ENCODE results near the gene GLIPR2. TPM values are rescaled to one million over a fixed set of nuclear protein-coding genes. Genes with fewer than 3 reads are reported as not detected.
A peak's percentile ranks its signal among the peaks of the same experiment; 100 is the strongest.
"Not testable (repeated sequence)": the region's sequence is repeated elsewhere in the genome, so short reads cannot be mapped to it uniquely, and the experiment has no call there.

The GLIPR2 gene
- total RNA-seq, 2 donors from 2014 or later: 11.2 to 11.6 TPM

DNA sequence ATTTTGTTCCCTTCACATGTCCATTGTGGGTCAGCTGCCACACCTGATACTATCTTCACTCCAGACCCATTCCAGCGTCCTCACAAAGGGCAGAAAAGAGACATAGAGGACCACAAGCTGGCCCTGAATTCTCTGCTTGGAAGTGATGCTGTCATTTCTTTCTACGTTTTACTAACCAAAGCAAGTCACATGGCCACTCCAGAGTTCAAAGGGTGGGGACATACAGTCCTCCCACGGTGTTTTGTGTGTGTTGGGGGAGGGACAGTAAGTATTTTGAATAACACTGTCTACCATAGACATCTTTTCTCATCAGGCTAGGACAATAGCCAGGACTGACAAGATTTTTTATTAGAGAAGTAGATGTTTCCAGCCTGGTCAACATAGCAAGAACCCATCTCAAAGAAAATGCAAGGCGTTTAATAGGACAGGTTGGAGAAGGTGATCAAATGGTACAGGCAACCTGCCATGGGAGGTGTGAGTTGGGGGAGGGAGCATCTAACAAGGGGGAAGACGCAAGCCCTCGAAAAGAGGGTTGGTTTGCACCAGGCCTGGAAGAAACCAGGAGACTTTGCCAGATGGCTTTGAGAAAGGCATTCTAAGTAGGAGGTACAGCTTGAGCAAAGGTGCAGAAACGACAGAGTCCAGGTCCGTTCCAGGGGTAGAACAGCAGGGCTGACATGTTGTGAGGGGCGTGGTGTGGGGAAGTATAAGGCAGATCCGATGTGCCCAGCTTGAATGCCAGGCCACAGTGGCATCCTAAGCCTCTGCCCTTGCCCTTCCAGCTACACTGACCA is 11.3 kb upstream of the GLIPR2 start:
- H3K4me1 ChIP-seq: no peaks in the 10 kb centered on the region
- no peak overlapping the region for H3K4me3 ChIP-seq
- no peaks in the 10 kb centered on the region for H3K27me3 ChIP-seq
- no peaks in the 10 kb centered on the region for H3K9me3 ChIP-seq
- peaks cover 18% of the 10 kb centered on the region for H3K36me3 ChIP-seq
- no peak overlapping the region for H3K27ac ChIP-seq
- TF ChIP-seq, protein P1, sequence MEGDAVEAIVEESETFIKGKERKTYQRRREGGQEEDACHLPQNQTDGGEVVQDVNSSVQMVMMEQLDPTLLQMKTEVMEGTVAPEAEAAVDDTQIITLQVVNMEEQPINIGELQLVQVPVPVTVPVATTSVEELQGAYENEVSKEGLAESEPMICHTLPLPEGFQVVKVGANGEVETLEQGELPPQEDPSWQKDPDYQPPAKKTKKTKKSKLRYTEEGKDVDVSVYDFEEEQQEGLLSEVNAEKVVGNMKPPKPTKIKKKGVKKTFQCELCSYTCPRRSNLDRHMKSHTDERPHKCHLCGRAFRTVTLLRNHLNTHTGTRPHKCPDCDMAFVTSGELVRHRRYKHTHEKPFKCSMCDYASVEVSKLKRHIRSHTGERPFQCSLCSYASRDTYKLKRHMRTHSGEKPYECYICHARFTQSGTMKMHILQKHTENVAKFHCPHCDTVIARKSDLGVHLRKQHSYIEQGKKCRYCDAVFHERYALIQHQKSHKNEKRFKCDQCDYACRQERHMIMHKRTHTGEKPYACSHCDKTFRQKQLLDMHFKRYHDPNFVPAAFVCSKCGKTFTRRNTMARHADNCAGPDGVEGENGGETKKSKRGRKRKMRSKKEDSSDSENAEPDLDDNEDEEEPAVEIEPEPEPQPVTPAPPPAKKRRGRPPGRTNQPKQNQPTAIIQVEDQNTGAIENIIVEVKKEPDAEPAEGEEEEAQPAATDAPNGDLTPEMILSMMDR (IDR thresholded peaks at IDR 0.05): no peak
- DNase-seq (ENCODE audit: low spot score): no peak

DNA sequence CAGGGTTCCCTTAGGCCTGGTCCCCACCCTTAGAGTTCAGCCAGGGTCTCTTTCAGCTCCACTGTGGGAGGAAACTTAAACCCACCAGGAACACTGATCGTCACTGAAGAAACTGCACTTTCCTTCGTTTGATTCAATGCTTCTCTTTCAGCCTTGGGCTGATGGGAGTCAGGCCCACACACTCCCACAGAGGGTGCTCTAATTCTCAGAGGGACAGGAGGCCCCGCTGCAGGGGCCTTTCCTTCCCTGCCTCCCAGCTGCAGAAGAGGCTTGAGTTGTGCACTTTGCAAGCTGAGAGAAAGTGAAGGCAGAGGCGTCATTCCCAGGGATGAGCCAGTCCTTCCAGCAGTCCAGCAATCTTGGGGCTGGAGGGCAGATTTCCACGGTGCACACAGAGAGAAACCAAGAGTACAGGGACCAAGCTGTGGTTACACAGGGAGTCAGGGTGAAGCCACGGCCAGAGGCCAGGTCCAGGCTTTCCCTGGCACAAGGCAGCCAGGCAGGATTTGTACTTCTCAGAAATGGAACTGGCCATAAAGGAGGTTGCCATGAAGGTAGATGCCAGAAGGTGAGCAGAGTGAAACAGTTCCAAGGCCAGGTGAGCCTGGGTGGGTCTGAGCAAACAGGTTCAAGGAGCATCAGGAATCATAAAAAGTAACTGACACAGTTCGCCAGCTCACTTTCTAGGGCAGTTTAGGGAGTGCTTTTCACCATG is 10.4 kb upstream of the GLIPR2 start:
- Histone ChIP-seq H3K4me3 (no peak overlapping the region), H3K9me3 (no peaks in the 10 kb centered on the region), H3K36me3 (peaks cover 18% of the 10 kb centered on the region), H3K27ac (no peak overlapping the region), H3K27me3 (no peaks in the 10 kb centered on the region), H3K4me1 (no peaks in the 10 kb centered on the region)
- DNase-seq (ENCODE audit: low spot score): no peak
- TF ChIP-seq, protein P1 (IDR thresholded peaks at IDR 0.05): no peak

DNA sequence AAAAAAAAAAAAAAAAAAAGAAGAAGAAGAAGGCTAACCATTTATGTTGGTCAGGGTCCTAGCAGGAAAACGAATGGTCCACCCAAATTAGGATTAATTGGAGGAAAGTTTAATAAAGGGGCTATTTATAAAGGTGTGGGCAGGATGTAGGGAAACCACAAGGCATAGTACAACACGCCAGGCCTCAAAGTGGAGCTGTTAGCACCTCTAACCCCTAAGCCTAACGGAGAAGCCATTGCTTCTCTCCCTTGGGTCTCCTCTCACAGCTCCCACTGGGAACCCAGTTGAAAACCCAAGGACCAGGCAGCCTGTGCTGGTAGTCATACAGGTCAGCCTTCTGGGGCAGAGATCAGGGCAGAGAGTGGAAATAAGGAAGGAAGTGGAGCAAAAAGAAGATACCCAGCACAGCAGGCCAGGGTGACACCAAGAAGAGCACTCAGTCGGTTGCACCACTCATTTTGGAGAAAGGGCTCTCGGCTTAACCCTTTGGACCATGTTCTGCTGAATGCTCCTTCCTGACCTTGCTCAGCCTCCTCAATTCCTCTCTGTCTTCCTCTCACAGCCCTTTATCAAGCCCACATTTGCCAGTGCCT is 8.8 kb upstream of the GLIPR2 start:
- H3K4me1 ChIP-seq: no peaks in the 10 kb centered on the region
- no peak overlapping the region for H3K27ac ChIP-seq
- H3K36me3 ChIP-seq: peaks cover 4% of the 10 kb centered on the region
- H3K27me3 ChIP-seq: no peaks in the 10 kb centered on the region
- no peak for DNase-seq (ENCODE audit: low spot score)
- no peak overlapping the region for H3K4me3 ChIP-seq
- TF ChIP-seq, protein P1 (IDR thresholded peaks at IDR 0.05): no peak
- H3K9me3 ChIP-seq: no peaks in the 10 kb centered on the region

DNA sequence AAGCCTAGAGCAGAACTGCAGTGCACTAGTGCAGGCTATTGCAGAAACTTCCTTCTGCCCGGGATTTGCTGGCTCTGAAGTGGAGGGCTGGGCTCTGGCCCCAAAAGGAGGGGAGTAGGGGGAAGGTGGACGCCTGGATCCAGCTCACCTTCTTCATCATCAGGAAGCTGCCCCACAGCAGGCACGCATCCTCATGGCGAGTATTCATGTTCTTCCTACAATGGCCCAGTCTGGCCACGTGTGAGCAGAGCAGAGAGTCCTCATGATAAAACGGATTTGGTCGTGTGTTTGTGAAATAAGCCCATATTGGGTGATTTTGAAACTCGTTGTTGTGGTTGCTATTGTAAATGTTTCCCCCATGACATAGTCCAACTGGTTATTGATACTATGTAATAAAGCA is 8.2 kb upstream of the GLIPR2 start:
- H3K4me1 ChIP-seq: no peaks in the 10 kb centered on the region
- H3K4me3 ChIP-seq: no peak overlapping the region
- no peaks in the 10 kb centered on the region for H3K9me3 ChIP-seq
- no peaks in the 10 kb centered on the region for H3K36me3 ChIP-seq
- H3K27ac ChIP-seq: no peak overlapping the region
- no peaks in the 10 kb centered on the region for H3K27me3 ChIP-seq
- TF ChIP-seq, protein P1 (IDR thresholded peaks at IDR 0.05): no peak
- peak; percentile 59 for DNase-seq (ENCODE audit: low spot score)

DNA sequence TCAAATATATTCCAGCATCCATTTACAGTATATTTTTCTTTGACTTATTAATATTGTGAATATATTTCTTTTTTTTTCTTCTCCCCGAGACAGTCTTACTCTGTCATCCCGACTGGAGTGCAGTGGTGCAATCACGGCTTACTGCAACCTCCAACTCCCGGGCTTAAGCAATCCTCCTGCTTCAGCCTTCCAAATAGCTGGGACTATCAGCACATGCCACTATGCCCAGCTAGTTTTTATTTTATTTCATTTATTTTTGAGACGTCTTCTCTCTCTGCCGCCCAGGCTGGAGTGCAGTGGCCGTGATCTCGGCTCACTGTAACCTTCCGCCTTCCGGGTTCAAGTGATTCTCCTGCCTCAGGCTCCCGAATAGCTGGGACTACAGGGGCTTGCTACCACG is 7.4 kb upstream of the GLIPR2 start:
- no peaks in the 10 kb centered on the region for H3K27me3 ChIP-seq
- H3K27ac ChIP-seq: no peak overlapping the region
- H3K4me1 ChIP-seq: no peaks in the 10 kb centered on the region
- no peaks in the 10 kb centered on the region for H3K36me3 ChIP-seq
- peak; percentile 58 for DNase-seq (ENCODE audit: low spot score)
- H3K4me3 ChIP-seq: no peak overlapping the region
- no peaks in the 10 kb centered on the region for H3K9me3 ChIP-seq
- TF ChIP-seq, protein P1 (IDR thresholded peaks at IDR 0.05): no peak

DNA sequence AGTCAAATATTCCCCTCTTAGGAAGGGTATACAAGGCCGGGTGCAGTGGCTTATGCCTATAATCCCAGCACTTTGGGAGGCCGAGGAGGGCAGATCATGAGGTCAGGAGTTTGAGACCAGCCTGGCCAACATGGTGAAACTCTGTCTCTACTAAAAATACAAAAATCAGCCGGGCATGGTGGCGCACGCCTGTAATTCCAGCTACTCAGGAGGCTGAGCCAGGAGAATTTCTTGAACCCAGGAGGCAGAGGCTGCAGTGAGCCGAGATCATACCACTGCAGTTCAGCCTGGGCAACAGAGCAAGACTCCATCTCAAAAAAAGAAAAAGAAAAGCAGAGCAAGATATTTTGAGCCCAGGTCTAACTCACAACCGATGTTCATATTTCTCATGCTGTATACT is 4.9 kb upstream of the GLIPR2 start:
- not testable (repeated sequence) for DNase-seq (ENCODE audit: low spot score); H3K27me3 ChIP-seq; H3K4me1 ChIP-seq; H3K9me3 ChIP-seq; H3K4me3 ChIP-seq; H3K36me3 ChIP-seq
- peak overlapping the region in 1 of 2 donors; percentile 10 for H3K27ac ChIP-seq
